HCEC 1CT (cell line): ENCODE measurements around the gene CAB39L.
"Not testable (repeated sequence)": the region's sequence is repeated elsewhere in the genome, so short reads cannot be mapped to it uniquely, and the experiment has no call there.

Experiments used
- DNase-seq: peaks from one replicate; pipeline ENCODE4 v3.0.0-alpha.2; 2017

Gene CAB39L

DNA sequence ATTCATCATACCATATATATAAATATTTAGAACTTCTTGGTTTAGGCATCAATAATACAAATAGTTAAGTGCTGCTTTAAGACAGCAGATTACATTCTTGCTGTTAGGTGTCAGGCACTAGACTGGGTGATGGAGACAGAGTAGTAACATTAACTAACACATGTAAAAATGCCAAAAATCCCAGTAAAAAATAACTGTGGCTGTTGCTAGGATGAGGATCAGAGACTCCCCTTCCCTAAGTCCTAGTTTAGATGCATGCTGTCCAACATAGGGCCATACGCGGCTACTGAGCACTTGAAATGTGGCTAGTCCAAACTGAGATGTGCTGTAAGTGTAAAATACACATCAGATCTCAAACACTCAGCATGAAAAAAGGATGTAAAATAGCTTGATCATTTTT is 101.4 kb downstream of the CAB39L start:
- no peak for DNase-seq

DNA sequence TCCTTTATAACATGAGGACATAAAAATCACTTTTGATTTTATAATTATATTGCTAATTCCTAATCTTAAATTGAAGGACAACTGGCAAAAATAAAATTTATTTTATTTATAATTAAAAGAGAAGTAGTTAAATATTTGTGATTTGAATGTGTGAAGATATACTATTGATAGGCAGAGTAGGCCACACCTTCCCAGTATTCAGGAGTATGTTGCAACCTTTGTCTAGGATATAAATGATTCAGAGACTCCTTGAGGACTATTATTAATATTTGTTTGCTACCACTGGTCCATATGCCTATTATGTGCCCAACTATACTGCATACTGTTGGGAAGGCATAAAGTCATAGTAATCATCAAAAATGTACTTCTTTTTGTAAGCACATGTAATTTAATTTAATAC is 101.9 kb downstream of the CAB39L start:
- DNase-seq: no peak

- DNase-seq: no peak
Measured at GRCh38 chr13:49341517-49341916, 102.3 kb downstream of the CAB39L start.

GRCh38 chr13:49340161-49340560 is 103.7 kb downstream of the CAB39L start:
- DNase-seq: no peak

DNA sequence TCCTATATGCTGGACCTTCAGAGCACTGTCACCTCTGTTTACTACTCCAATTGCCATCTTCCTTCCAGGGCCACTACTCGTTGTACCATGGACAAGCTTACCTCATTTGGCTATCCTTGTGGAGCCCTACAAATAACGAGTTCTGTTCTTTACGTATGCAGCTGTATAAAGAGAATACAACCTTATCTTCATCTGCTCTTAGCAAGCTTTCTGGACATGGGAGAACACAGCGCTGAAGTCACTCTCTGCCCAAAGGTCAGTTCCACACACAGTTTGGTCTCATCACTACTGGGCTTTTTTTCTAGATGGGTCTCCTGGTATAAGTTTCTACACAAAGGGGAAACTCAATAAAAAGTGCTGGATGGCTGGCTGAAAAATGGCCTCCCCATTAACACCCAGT is 107.2 kb downstream of the CAB39L start:
- no peak for DNase-seq

DNA sequence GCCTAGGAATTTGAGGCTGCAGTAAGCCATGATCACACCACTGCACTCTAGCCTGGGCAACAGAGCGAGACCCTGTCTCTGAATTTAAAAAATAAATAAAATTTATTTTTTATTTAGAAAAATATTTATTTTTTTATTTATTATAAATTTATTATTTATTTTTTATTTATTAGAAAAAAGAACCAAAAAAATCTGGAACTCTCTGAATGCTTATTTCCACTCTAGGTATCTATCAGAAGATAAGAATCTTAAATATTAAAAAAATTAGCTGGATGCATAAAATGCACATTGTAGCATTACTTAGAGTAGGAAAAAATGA is 113.4 kb downstream of the CAB39L start:
- no peak for DNase-seq

GRCh38 chr13:49329831-49330545 is 113.9 kb downstream of the CAB39L start:
- DNase-seq: no peak

DNA sequence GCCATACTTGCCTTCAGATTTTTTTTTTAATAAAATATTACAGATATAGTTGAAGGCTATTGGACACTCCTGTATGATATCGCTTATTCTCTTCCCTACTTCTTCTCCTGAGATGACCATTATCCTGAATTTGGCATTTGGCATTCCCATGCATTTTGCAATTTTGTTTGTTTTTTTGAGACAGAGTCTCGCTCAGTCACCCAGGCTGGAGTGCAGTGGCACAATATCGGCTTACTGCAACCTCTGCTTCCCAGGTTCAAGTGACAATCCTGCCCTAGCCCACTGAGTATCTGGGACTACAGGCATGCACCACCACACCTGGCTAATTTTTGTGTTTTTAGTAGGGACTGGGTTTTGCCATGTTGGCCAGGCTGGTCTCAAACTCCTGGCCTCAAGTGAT is 116.7 kb downstream of the CAB39L start:
- not testable (repeated sequence) for DNase-seq

DNA sequence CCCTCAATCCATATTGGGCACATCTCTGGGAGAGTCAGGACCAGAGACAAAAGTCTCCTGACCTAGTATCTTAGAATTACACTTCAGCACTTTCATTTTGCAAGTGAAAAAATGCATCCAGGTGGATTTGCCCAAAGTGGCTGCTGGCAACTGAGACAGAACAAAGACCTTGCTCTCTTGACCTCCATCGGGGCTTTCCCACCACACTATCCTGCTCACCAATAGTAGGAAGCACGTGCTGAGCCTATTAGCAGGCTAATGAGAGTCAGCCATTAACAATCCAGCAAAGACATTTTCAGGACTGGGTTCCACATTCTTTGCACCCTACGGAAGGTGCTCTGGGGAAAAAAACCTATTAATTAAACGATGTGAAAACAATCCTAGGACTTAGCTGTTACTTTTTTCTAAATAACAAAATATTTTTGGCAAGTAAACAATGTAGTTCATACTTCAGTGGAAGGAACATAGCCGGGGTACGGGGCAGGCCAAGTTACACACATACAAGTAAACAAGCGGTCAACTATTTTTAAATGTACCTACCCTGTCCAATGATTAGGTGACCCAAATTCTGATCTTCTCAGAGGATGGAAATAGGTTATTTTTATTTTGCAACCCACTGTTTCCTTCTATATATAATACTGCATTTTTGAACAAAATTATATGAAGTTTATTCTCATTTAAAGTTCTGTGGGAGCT is 117.5 kb downstream of the CAB39L start:
- no peak for DNase-seq

DNA sequence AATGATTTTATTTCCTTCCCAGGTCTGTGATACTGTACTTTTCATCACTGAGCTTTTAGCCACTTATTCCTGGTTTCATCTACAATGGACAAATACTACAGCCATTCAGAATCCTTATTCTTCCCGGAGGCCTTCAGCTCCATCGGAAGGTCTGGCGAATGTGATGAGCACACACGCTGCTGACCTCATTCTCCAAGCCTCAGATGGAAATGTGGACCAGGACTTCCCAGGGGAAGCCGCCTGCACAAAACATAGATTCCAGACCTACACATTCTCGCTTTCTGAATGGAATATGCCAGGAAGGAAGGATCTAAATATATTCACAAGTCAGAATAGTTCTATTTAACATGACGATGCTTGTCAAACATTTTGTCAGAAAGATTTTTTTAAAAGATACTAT is 120.5 kb downstream of the CAB39L start:
- no peak for DNase-seq

GRCh38 chr13:49322702-49323101 is 121.2 kb downstream of the CAB39L start:
- DNase-seq: no peak

- DNase-seq: no peak
Measured at GRCh38 chr13:49320975-49321374, 122.9 kb downstream of the CAB39L start.

DNA sequence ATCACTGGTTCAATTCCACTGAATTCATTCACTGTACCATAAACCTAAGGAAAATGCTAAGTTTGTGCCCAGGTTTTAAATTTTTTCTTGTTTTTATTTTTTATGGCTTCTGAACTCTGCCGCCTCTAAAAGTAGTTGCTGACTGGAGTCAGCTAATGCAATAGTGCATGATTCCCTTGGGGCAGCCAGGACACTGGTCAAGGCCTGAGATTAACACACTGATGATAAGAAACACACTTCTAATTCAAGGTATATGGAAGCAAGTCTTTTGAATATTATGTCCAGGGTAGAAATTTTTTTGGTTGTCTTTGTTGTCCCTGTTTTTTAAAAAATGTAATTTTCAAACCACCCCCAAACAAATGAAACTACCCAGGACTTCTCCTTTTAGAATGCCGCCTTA is 123.9 kb downstream of the CAB39L start:
- no peak for DNase-seq

- peak; percentile 30 for DNase-seq
Measured at GRCh38 chr13:49319551-49319950, 124.3 kb downstream of the CAB39L start.

GRCh38 chr13:49315756-49316482 is 127.9 kb downstream of the CAB39L start:
- DNase-seq: no peak

DNA sequence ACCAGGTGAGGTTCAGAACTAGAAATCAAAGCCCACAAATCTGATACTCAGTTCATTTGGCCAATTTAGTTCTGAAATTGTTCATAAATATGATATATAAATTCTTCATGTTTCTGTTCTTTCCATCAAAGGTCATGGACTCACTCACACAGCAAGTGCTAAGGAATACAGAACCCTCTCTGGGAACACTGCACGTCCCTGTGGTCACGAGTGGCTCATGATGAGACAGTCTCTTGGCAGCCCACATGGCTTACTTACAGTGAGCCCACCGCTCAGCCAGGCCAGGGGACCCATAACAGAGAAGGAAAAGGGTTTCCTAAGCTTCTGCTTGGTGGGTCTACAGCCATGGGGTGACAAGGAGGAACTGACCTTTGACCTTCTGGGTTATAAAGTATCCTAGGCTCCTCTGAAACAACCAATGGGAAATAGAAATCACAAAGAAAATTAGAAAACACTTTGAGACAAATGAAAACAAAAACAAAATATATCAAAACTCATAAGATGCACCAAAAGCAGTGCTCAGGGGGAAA is 128.8 kb downstream of the CAB39L start:
- peak; percentile 30 for DNase-seq

DNA sequence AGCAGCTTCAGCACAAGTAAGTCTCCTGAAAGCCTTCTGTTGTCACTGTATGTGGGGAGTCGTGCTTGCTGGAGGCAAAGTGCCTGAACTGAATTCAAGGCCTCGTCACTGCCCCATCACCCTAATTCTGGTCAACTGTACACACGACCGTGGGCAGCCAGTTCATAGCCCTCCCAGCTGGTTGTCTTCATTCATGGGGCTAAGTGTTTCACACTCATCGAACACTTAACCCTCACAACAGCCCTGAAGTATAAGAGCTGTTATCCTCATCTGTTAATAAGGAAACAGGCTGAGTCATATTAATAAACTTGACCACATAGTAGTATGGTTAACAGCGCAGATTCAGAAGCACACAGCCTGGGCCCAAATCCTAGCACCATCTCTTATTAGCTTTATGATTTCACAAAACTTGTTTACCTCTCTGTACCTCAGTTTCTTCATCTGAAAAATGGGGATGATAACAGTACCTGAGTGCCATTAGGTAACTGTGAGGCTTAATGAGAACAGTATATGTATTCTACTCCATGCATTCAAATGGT is 129.5 kb downstream of the CAB39L start:
- DNase-seq: peak; percentile 75

DNA sequence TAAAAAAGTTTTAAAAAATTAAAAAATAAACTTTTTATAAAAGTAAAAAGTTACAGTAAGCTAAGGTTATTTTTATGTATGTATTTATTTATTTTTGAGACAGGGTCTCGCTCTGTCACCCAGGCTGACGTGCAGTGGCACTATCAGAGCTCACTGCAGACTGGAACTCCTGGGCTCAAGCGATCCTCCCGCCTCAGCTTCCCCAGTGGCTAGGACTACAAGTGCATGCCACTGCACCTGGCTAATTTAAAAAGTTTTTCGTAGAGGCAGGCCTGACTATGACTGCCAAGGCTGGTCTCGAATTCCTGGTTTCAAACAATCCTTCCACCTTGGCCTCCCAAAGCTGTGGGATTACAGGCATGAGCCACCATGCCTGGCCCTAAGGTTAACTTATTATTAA is 132.0 kb downstream of the CAB39L start:
- no peak for DNase-seq

- DNase-seq: no peak
Measured at GRCh38 chr13:49310251-49310650, 133.6 kb downstream of the CAB39L start.

DNA sequence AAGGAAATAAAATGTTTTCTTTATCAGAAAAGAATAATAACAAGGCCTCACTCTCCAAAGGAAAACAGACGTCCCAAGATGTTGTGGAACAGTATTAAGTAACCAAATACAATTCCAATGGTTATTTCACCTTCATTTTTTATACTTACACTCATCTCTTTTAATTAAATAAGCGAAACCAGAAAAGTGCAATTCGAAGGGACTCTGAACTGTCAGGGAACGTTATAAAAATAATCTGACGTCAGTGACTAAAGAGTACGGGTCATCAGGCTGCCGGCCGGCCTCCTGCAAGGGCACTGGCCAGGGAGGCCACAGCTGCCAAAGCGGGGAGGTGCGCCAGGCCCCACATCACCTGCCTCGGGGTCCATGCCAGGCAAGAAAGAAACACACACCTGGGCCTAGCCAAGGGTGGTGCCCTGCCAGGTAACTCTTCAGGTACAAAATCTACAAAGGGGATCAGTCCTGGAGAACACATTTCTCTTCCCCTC is 134.9 kb downstream of the CAB39L start:
- no peak for DNase-seq

DNA sequence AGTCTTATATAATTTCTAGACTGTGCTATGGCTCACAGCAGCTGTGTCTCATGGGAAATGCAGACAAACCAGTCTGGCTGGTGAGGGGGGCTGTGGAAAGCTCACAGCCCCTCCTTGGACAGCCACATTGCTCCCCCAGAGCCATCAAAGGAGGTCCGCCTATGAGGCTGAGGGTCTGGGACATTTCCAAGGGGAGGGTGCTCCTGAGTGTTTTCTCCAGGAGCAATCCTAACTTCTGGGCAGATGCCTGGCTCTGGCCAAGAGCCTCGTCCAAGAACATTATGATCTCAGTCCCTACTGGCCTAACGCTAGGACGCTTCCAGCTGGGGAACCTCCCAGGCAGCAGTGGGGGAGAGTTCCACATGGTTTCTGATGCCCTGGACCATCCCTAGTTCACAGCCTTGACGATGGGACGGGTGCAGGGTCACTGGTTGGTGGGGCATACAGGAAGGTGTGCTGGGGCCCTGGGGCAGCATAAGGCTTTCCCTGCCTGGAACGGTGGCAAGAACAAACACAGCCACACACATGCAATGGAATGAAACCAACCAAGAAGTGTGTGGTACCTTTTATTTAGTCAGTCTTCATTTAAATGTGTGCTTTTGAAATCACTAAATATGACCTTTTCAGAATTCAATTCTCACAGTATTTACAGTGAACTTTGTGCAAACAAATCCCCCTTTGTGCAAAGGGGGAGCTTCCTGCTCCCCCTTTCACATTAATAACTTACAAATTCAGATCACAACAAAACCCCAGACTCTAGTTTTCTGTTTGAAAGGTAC is 135.6 kb downstream of the CAB39L start:
- peak; percentile 21 for DNase-seq

- DNase-seq: no peak
Measured at GRCh38 chr13:49307365-49307764, 136.5 kb downstream of the CAB39L start.
